SK-N-MC (cell line): ENCODE results near the gene FNIP2.

Experiments used
- EZH2 ChIP-seq: fragments of 200-600 bp; sonication (generic); IDR thresholded peaks from one replicate; pipeline ENCODE4 v1.6.1; 2017; ENCODE audit warnings: antibody characterized with exemption
- FOXP2 ChIP-seq: optimal IDR thresholded peaks from 2 replicates; pipeline ENCODE3; 2011; ENCODE audit warnings: mild to moderate bottlenecking, moderate library complexity; ENCODE audit not compliant: insufficient read depth; ENCODE audit errors: extremely low read length, control extremely low read depth
- POLR2AphosphoS5 ChIP-seq: IDR thresholded peaks from 2 replicates; pipeline ENCODE4 v1.6.1; 2012; ENCODE audit warnings: mild to moderate bottlenecking, low read depth, low read length, borderline replicate concordance

DNA sequence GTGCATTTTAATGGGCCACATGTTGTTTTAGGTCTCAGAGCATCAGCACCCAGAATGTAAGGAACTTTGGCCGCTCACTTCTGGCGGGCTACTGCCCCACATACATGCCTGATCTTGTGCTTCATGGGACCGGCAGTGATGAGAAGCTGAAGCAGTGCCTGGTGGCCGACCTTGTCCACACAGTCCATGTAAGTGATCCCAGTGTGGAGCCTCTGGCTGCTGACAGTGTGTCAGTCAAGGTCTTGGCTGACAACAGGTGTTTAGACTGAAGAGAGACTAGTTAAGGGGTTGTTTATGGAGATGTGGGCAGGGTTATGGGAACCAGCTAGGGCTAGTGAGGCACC lies 101.4 kb downstream of the FNIP2 start:
- TF ChIP-seq EZH2 (no peak), FOXP2 (no peak), POLR2AphosphoS5 (no peak)
